GM12892 (cell line): ENCODE data around the gene SPATA2.

ENCODE experiments used
- POLR2A ChIP-seq: IDR thresholded peaks from 2 replicates; pipeline ENCODE4 v1.6.1; 2011; ENCODE audit warnings: low read depth, low read length, control low read depth
- POLR2AphosphoS5 ChIP-seq: IDR thresholded peaks from 2 replicates; pipeline ENCODE4 v1.6.1; 2011; ENCODE audit warnings: low read depth, low read length, control low read depth
- TAF1 ChIP-seq: IDR thresholded peaks from 2 replicates; pipeline ENCODE4 v1.6.1; 2011; ENCODE audit warnings: low read depth, mild to moderate bottlenecking, control low read depth, low read length, borderline replicate concordance

- TF ChIP-seq TAF1 (no peak), POLR2A (no peak), POLR2AphosphoS5 (no peak)
Measured at GRCh38 chr20:49913399-49914047, 1.8 kb downstream of the SPATA2 start.
